Measurements from ENCODE around the gene ABCB9.

The ABCB9 gene

DNA sequence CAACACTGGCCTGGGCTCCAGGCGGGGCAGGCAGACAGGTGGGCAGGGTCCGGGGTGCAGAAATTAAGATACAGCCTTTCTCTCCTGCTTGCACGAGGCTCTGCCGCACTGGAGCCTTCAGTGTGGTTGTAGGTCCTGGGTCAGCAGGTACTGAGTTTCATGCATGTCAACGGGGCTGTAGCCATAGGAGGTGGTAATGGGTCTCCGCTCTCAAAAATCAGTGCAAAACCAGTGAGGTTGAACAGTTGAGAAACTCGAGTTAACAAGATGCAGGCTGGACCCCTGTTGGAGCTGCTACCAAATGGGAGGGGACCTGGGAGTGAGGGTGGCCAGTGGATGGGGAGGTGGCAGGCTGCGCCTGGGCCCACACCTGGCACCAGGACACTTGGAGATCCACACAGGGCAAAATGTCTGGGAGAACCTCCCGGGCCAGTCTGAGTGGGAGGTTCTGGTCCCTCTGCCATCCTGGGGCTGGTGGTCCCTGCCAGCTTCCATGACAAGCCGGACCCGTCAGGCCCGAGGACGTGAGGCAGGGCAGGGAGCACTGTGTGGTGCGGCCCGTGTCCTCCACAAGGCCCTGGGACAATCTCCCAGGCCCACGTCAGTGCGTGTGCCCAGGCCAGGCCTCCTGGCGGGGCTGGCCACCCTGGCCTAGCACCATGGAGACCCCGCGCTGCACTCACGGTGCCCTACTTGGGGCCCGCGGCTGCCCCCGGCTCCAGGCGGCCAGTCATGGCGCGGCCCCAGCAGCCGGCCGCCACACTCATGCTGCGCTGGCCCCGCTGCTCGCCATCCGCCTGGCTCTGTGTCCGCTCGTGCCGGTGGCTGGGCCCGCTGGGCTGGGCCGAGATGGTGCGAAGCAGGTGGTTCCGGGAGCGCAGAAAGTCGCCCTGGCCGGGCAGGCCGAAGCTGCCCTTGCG lies 19.3 kb upstream of the ABCB9 start:
- H3K4me3 ChIP-seq (ENCODE audit: low read depth, low read length) = no peak overlapping the region
- no peak for DNase-seq (ENCODE audit: low read depth)
- TF ChIP-seq, protein P1, sequence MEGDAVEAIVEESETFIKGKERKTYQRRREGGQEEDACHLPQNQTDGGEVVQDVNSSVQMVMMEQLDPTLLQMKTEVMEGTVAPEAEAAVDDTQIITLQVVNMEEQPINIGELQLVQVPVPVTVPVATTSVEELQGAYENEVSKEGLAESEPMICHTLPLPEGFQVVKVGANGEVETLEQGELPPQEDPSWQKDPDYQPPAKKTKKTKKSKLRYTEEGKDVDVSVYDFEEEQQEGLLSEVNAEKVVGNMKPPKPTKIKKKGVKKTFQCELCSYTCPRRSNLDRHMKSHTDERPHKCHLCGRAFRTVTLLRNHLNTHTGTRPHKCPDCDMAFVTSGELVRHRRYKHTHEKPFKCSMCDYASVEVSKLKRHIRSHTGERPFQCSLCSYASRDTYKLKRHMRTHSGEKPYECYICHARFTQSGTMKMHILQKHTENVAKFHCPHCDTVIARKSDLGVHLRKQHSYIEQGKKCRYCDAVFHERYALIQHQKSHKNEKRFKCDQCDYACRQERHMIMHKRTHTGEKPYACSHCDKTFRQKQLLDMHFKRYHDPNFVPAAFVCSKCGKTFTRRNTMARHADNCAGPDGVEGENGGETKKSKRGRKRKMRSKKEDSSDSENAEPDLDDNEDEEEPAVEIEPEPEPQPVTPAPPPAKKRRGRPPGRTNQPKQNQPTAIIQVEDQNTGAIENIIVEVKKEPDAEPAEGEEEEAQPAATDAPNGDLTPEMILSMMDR (conservative IDR thresholded peaks at IDR 0.05; ENCODE audit: low read depth, low read length) = no peak

DNA sequence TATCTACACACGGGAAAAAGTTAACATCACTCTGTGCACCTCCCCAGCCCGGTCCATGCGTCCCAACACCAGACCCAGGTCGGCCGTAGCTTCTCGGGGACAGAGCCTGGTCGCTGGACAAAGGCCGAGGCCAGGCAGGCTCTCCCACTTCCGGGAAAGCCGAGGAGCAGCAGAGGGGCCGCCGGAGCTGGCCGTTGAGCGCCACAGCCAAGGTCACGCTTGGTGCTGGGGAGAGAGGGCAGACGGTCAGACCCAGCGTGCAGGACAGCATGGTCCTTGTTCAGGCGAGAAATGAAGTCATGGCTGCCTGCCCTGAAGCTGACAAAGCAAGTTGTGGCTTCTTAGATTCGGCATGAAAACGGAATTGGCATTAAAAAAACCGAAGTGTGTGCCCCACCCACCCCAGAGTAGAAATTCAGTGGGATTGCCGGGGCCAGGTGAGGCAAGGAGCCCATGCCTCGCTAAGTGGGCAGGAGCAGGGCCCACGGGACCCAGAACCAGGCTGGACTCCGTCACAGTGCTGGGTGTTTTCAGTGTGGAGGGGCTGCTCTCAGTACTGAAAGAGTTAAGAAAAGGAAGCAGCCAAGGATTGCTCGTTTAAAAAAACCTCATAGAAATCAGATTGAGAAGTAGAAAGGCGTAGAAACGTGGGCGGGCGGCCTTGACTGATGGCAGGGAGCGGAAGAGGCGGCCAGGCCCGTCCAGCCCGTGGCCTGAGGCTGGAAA lies 18.5 kb upstream of the ABCB9 start:
- DNase-seq (ENCODE audit: low read depth) = no peak
- TF ChIP-seq, protein P1 (conservative IDR thresholded peaks at IDR 0.05; ENCODE audit: low read depth, low read length) = no peak
- peak overlapping the region; percentile 36 for H3K4me3 ChIP-seq (ENCODE audit: low read depth, low read length)

DNA sequence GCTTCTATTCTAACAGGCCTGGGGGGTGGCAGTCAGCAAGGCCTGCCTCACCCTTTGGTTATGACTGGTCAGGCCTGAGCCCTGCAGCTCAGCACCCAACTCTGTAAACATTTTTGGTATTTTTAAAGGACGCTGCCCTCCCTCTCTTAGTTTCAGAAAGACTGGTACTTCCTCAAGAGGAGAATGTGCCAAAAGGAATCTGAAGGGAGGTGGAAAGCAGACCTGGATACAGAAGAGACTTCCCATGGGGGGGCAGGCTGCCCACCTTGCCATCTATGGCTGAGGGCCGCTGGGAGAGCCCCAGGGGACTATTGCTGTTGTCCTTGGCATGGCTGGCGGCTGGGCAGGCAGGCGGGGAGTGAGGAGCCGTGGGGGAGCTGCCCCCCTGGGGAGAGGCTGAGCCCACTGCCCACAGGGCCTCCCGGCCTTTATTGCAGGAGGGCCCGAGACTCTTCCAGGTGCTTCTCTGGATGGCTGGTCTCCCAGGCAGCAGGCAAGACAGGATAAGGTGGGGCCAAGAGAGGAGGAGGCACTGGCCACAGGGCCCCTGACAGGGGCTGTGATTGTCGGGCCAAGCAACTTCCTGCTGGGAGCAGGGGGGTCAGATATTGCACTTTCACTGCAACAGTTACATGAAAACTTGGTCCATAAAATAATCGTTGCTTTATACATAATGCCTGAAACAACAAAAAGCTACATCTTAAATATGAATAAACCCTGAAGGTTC lies 17.7 kb upstream of the ABCB9 start:
- DNase-seq (ENCODE audit: low read depth) = peak; percentile 45
- TF ChIP-seq, protein P1 (conservative IDR thresholded peaks at IDR 0.05; ENCODE audit: low read depth, low read length) = no peak
- no peak overlapping the region for H3K4me3 ChIP-seq (ENCODE audit: low read depth, low read length)

DNA sequence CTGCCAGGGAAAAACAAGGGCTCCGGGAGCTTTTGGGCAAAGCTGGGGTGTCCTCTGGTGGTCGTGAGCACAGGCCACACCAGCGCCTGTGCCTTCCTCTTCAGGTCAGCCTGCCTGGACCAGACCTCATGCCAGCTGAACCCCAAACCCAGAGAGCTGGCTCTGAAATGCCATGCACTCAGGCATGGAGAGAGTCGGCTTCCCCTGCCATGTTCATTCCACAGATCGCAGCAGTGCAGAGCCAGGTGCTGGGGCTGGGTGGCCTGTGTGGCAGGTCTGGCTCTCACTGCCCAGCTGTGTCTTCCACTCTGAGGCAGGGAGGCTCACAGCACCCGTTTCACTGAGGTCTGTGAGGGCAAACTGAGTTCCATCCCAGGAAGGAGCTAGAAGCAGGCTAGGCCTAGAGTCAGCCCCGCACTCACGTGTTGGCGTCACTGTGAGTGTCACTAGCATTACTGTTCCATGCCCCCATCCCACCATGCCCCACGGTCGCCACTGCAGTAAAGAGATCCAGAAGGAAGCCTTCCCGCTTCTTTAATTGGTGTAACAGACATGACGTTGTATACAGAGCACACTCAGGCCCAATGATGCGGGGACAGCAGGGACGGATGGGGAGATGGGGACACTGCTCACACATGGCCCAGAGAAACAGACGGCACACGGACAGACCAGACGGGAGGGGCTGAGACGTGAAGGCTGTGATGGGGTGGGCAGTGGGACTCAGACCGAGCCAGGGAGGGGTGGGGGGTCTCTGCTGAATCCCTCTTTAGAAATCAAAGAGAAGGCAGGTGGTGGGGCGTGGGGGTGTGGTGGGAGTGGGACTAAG lies 16.9 kb upstream of the ABCB9 start:
- H3K4me3 ChIP-seq (ENCODE audit: low read depth, low read length) = no peak overlapping the region
- DNase-seq (ENCODE audit: low read depth) = no peak
- TF ChIP-seq, protein P1 (conservative IDR thresholded peaks at IDR 0.05; ENCODE audit: low read depth, low read length) = no peak

DNA sequence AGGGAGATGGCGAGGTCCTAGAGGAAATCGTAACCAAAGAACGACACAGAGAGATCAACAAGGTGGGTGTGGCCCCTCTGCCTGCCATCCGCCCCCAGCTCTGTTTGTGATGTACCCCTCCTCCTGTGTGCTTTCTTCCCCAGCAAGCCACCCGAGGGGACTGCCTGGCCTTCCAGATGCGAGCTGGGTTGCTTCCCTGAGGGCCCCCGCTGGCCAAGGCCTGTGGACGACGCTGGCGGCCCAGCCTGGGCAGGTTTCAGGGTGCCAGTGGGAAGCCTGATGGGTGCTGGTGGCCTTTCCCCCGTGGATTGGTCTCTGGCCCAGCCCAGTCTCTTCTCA lies 16.2 kb upstream of the ABCB9 start:
- no peak for DNase-seq (ENCODE audit: low read depth)
- TF ChIP-seq, protein P1 (conservative IDR thresholded peaks at IDR 0.05; ENCODE audit: low read depth, low read length) = no peak
- H3K4me3 ChIP-seq (ENCODE audit: low read depth, low read length) = peak overlapping the region; percentile 86
